Endothelial cell of umbilical vein (primary cell): Measurements from ENCODE around the gene RPL4. TPM values are rescaled to one million over a fixed set of nuclear protein-coding genes. Genes with fewer than 3 reads are reported as not detected.

Experiments
- BruUV-seq: library from RNA; stranded (reverse); fragments of 400-500 nt; replicated peaks from 2 replicates; lab custom pipeline; 2021; lab: Mats Ljungman, UMichigan
- CTCF ChIA-PET: fragments of 300-600, 350-600 bp; sonication (Branson Sonifier 250); formaldehyde crosslinking; loops from one replicate; lab custom pipeline; 2021; ENCODE audit warnings: antibody characterized with exemption, inconsistent platforms; lab: Charles Lee
- POLR2A ChIA-PET: fragments of 300-600, 350-600 bp; sonication (Branson Sonifier 250); formaldehyde crosslinking; loops from one replicate; lab custom pipeline; 2021; ENCODE audit warnings: antibody characterized with exemption, inconsistent platforms; lab: Charles Lee
- DNase-seq: peaks from one replicate; pipeline ENCODE4 v3.0.0-alpha.2; 2011; ENCODE audit warnings: low read depth, low spot score
- FAIRE-seq: peaks from 2 replicates; lab custom pipeline; 2011; peaks lifted over from hg19 to GRCh38; lab: Jason Lieb, UNC
- H2AFZ ChIP-seq: 2 replicates; pipeline ENCODE4 v1.6.0; 2012; ENCODE audit warnings: low read depth, low read length, control low read depth, inconsistent platforms
- H3K27ac ChIP-seq: 2 replicates; pipeline ENCODE4 v1.5.1; 2011; ENCODE audit warnings: low read depth, mild to moderate bottlenecking, control low read depth, low read length, moderate library complexity; ENCODE audit not compliant: insufficient read depth
- H3K27me3 ChIP-seq, 2 experiments: 2 replicates each; pipeline versions ENCODE4 v1.6.0 to v1.6.1; 2011; ENCODE audit warnings: low read length in 2 of 2, mixed read lengths in 1 of 2; ENCODE audit not compliant: control insufficient read depth in 2 of 2, insufficient read depth in 2 of 2
- H3K36me3 ChIP-seq, 2 experiments: 2 replicates in 1 of 2; 3 replicates in 1 of 2; pipeline ENCODE4 v1.5.1; 2011; ENCODE audit warnings: low read length in 2 of 2, mild to moderate bottlenecking in 1 of 2, moderate library complexity in 1 of 2; ENCODE audit not compliant: control insufficient read depth in 2 of 2, insufficient read depth in 2 of 2; ENCODE audit errors: extremely low read depth in 1 of 2
- H3K4me1 ChIP-seq: 3 replicates; pipeline ENCODE4 v1.5.1; 2011; ENCODE audit warnings: mild to moderate bottlenecking, low read length; ENCODE audit not compliant: control insufficient read depth, insufficient read depth; ENCODE audit errors: extremely low read depth
- H3K4me2 ChIP-seq: 2 replicates; pipeline ENCODE4 v1.6.1; 2011; ENCODE audit warnings: low read length, control low read depth, mixed read lengths; ENCODE audit not compliant: insufficient read depth
- H3K4me3 ChIP-seq, 3 experiments: fragments of 200-600 bp in 1 of 3; sonication (generic), shearing (Covaris generic) in 1 of 3; replicated peaks in 1 of 3; 2 replicates each; pipeline ENCODE4 v1.5.1; 2011 to 2016; ENCODE audit warnings: control low read depth in 3 of 3, low read length in 3 of 3, mild to moderate bottlenecking in 2 of 3, inconsistent platforms in 1 of 3, low read depth in 1 of 3, moderate library complexity in 1 of 3; ENCODE audit not compliant: insufficient read depth in 1 of 3
- H3K79me2 ChIP-seq: 2 replicates; pipeline ENCODE4 v1.6.0; 2012; ENCODE audit warnings: low read length, inconsistent platforms; ENCODE audit not compliant: control insufficient read depth, insufficient read depth
- H3K9ac ChIP-seq: replicated peaks from 2 replicates; pipeline ENCODE3; 2011; ENCODE audit warnings: low read length, control low read depth; ENCODE audit not compliant: insufficient read depth; ENCODE audit errors: extremely low read depth
- H3K9me1 ChIP-seq: replicated peaks from 3 replicates; pipeline ENCODE4 v1.6.0; 2011; ENCODE audit warnings: mild to moderate bottlenecking, low read length; ENCODE audit not compliant: control insufficient read depth, insufficient read depth; ENCODE audit errors: extremely low read depth
- H3K9me3 ChIP-seq: replicated peaks from 2 replicates; pipeline ENCODE4 v1.5.1; 2012; ENCODE audit warnings: low read length, inconsistent platforms; ENCODE audit not compliant: control insufficient read depth, insufficient read depth
- H4K20me1 ChIP-seq: replicated peaks from 2 replicates; pipeline ENCODE3; 2011; ENCODE audit warnings: mild to moderate bottlenecking, low read length; ENCODE audit not compliant: control insufficient read depth, insufficient read depth; ENCODE audit errors: extremely low read depth
- CTCF ChIP-seq, 2 donors: IDR thresholded peaks; 1 replicate in 1 of 2; 2 replicates in 1 of 2; pipeline ENCODE4 v1.5.1; 2011; ENCODE audit warnings: low read length in 2 of 2, mild to moderate bottlenecking in 2 of 2, moderate library complexity in 2 of 2, control low read depth in 1 of 2, inconsistent platforms in 1 of 2, low read depth in 1 of 2; ENCODE audit not compliant: insufficient read depth in 1 of 2; ENCODE audit errors: extremely low read depth in 1 of 2
- EZH2 ChIP-seq: IDR thresholded peaks from 2 replicates; pipeline ENCODE4 v1.6.1; 2012; ENCODE audit warnings: borderline replicate concordance, low read depth, mild to moderate bottlenecking, moderate library complexity, low read length, inconsistent platforms; ENCODE audit not compliant: severe bottlenecking
- FOS ChIP-seq: IDR thresholded peaks from 2 replicates; pipeline ENCODE4 v1.6.1; 2011; ENCODE audit warnings: mild to moderate bottlenecking, low read length, moderate library complexity, borderline replicate concordance; ENCODE audit not compliant: insufficient read depth
- GATA2 ChIP-seq: IDR thresholded peaks from 2 replicates; pipeline ENCODE4 v1.7.0; 2011; ENCODE audit warnings: low read depth, mild to moderate bottlenecking, moderate library complexity, mixed read lengths, low read length; ENCODE audit not compliant: insufficient read length, insufficient read depth
- JUN ChIP-seq: IDR thresholded peaks from 2 replicates; pipeline ENCODE4 v1.6.1; 2011; ENCODE audit warnings: borderline replicate concordance, low read depth; ENCODE audit not compliant: insufficient read length, insufficient read depth
- MAX ChIP-seq: IDR thresholded peaks from 2 replicates; pipeline ENCODE4 v1.6.1; 2011; ENCODE audit not compliant: insufficient read depth, insufficient read length
- MYC ChIP-seq: IDR thresholded peaks from one replicate; pipeline ENCODE4 v1.6.1; 2011; ENCODE audit warnings: mild to moderate bottlenecking, low read depth, low read length
- POLR2A ChIP-seq: IDR thresholded peaks from 2 replicates; pipeline ENCODE4 v1.6.1; 2012; ENCODE audit warnings: low read depth, mild to moderate bottlenecking, control low read depth, low read length
- POLR2AphosphoS5 ChIP-seq: IDR thresholded peaks from 2 replicates; pipeline ENCODE4 v1.6.1; 2012; ENCODE audit warnings: low read depth, mild to moderate bottlenecking, control low read depth, low read length, moderate library complexity; ENCODE audit not compliant: insufficient read depth
- dilution Hi-C: fragments of 300-500 bp; cut with MboI; formaldehyde crosslinking; loops from one replicate; pipeline ENCODE4 v1.15.0; 2019; ENCODE audit warnings: low sequenced_read_pairs; ENCODE audit not compliant: extremely low pct_ligation_motif_present
- intact Hi-C: fragments of 100-400 bp; cut with micrococcal nuclease; formaldehyde crosslinking; loops from one replicate; pipeline ENCODE4 v1.10.0; 2022
- polyA plus RNA-seq, 4 experiments: library from polyadenylated mRNA; depleted of rRNA in 3 of 4; stranded (reverse) in 3 of 4; unstranded in 1 of 4; fragments of >200 nt; gene quantifications; 2 replicates each; pipeline versions ENCODE4 v1.2.1 to v1.2.3, GENCODE V29; 2011 to 2012; ENCODE audit warnings: missing spikeins in 1 of 4
- total RNA-seq: library from RNA; stranded (reverse); gene quantifications from 2 replicates; pipeline ENCODE4 v1.2.3, GENCODE V29; 2021

The RPL4 gene
- total and polyA plus RNA-seq, 2 donors (not counting 3 experiments of a cell fraction or from before 2014, with no cell fraction given) = 2,598 to 3,530 TPM

GRCh38 chr15:66480267-66480666 is 24.4 kb downstream of the RPL4 start:
- no peak overlapping the region for H3K4me3 ChIP-seq
- dilution Hi-C loops (no loop called here), intact Hi-C loops (no loop called here)
- BruUV-seq = no TSS peak
- POLR2A ChIA-PET = no interaction called here
- DNase-seq (no peak), FAIRE-seq (no peak)
- H2AFZ ChIP-seq = no peak overlapping the region
- H3K27ac ChIP-seq = no peak overlapping the region
- H3K36me3 ChIP-seq = peaks cover 0 to 10% of the 10 kb centered on the region in 2 experiments
- H3K4me1 ChIP-seq = no peaks in the 10 kb centered on the region
- no peak for TF ChIP-seq POLR2AphosphoS5
- no peak for TF ChIP-seq GATA2
- TF ChIP-seq EZH2 = no peak
- no peak for TF ChIP-seq POLR2A
- TF ChIP-seq MAX = no peak
- TF ChIP-seq MYC = no peak
- no peak for TF ChIP-seq JUN
- no peaks in the 10 kb centered on the region for H3K27me3 ChIP-seq
- H3K9me1 ChIP-seq = no peaks in the 10 kb centered on the region
- H4K20me1 ChIP-seq = no peaks in the 10 kb centered on the region
- no peaks in the 10 kb centered on the region for H3K79me2 ChIP-seq
- no peak overlapping the region for H3K4me2 ChIP-seq
- H3K9me3 ChIP-seq = no peaks in the 10 kb centered on the region
- CTCF ChIA-PET = no interaction called here
- no peak overlapping the region for H3K9ac ChIP-seq

GRCh38 chr15:66477011-66477410 is 27.6 kb downstream of the RPL4 start:
- no peak overlapping the region for H3K9ac ChIP-seq
- H3K9me3 ChIP-seq = no peaks in the 10 kb centered on the region
- no peak overlapping the region for H3K4me2 ChIP-seq
- H3K79me2 ChIP-seq = no peaks in the 10 kb centered on the region
- FAIRE-seq = no peak
- dilution Hi-C loops = no loop called here
- intact Hi-C loops = no loop called here
- H3K36me3 ChIP-seq = no peaks in the 10 kb centered on the region
- H4K20me1 ChIP-seq = no peaks in the 10 kb centered on the region
- no peak for DNase-seq
- H2AFZ ChIP-seq = no peak overlapping the region
- H3K27ac ChIP-seq = no peak overlapping the region
- no peaks in the 10 kb centered on the region for H3K9me1 ChIP-seq
- CTCF ChIA-PET = interaction anchor here (0.7 to 1.3 kb wide), 2 partner anchors 21 to 22 kb away, joined by 3 read pairs; no protein-coding TSS in a partner anchor
- peaks cover 10% of the 10 kb centered on the region for H3K4me1 ChIP-seq
- no TSS peak for BruUV-seq
- H3K27me3 ChIP-seq = no peaks in the 10 kb centered on the region
- TF ChIP-seq EZH2 (no peak), POLR2A (no peak), POLR2AphosphoS5 (no peak), JUN (no peak), FOS (no peak), MYC (no peak), GATA2 (no peak), CTCF (IDR thresholded peaks at IDR 0.05; ENCODE audit: extremely low read depth in 1 of 2, insufficient read depth in 1 of 2, low read depth in 1 of 2, low read length in 2 of 2) (no peak), MAX (no peak)
- H3K4me3 ChIP-seq = no peak overlapping the region
- POLR2A ChIA-PET = no interaction called here
